Endometrium (tissue), 2 donors: ENCODE data around the gene FKBP10.
A peak's percentile ranks its signal among the peaks of the same experiment; 100 is the strongest.
"Not testable (repeated sequence)": the region's sequence is repeated elsewhere in the genome, so short reads cannot be mapped to it uniquely, and the experiment has no call there.

Experiments used
- FAIRE-seq: peaks from 2 replicates; lab custom pipeline; 2012; peaks lifted over from hg19 to GRCh38; lab: Jason Lieb, UNC
- donor health status: control.
- donor health status: control.

Gene FKBP10, protein sequence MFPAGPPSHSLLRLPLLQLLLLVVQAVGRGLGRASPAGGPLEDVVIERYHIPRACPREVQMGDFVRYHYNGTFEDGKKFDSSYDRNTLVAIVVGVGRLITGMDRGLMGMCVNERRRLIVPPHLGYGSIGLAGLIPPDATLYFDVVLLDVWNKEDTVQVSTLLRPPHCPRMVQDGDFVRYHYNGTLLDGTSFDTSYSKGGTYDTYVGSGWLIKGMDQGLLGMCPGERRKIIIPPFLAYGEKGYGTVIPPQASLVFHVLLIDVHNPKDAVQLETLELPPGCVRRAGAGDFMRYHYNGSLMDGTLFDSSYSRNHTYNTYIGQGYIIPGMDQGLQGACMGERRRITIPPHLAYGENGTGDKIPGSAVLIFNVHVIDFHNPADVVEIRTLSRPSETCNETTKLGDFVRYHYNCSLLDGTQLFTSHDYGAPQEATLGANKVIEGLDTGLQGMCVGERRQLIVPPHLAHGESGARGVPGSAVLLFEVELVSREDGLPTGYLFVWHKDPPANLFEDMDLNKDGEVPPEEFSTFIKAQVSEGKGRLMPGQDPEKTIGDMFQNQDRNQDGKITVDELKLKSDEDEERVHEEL

DNA sequence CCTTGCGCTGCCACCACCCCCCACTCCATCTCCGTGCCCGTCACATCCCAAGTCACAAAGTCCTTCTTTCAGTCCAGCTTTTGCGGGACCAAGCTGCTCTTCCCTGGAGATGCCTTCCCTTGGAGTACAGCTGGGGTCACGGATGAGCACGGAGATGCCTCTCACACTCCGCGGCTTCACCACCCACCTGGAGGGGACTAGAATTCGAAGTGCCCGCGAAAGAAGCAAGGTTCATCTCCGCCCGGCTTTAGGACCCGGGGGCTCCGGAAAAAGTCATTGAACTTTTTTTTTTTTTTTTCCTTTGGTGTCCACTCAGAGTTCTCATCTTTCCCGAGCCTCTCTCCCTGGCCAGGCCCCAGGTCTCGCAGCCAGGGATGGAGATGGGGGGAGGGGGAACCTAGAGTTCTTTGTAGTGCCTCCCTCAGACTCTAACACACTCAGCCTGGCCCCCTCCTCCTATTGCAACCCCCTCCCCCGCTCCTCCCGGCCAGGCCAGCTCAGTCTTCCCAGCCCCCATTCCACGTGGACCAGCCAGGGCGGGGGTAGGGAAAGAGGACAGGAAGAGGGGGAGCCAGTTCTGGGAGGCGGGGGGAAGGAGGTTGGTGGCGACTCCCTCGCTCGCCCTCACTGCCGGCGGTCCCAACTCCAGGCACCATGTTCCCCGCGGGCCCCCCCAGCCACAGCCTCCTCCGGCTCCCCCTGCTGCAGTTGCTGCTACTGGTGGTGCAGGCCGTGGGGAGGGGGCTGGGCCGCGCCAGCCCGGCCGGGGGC, at the start of gene FKBP10:
Gene FKBP10 (plus strand): TSS at position 624 of the 771 bp plus-strand sequence. CDS start 31 bp downstream, at position 655.
- FAIRE-seq = no peak

GRCh38 chr17:41763327-41763726, 49.5 kb upstream of the FKBP10 start:
- FAIRE-seq = no peak

DNA sequence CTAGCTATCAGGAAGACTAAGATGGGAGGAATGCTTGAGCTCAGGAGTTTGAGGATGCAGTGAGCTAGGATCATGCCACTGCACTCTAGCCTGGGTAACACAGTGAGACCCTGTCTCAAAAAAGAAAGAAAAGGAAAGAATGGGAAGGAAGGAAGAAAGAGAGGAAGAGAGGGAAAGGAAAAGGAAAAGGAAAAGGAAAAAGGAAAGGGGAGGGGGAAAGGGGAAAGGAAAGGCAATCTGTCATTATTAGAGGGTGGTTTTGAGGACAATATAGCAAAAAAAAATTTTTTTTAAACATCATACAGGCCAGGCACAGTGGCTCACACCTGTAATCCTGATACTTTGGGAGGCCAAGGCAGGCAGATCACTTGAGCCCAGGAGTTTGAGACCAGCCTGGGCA, 46.7 kb upstream of the FKBP10 start:
- FAIRE-seq = no peak

DNA sequence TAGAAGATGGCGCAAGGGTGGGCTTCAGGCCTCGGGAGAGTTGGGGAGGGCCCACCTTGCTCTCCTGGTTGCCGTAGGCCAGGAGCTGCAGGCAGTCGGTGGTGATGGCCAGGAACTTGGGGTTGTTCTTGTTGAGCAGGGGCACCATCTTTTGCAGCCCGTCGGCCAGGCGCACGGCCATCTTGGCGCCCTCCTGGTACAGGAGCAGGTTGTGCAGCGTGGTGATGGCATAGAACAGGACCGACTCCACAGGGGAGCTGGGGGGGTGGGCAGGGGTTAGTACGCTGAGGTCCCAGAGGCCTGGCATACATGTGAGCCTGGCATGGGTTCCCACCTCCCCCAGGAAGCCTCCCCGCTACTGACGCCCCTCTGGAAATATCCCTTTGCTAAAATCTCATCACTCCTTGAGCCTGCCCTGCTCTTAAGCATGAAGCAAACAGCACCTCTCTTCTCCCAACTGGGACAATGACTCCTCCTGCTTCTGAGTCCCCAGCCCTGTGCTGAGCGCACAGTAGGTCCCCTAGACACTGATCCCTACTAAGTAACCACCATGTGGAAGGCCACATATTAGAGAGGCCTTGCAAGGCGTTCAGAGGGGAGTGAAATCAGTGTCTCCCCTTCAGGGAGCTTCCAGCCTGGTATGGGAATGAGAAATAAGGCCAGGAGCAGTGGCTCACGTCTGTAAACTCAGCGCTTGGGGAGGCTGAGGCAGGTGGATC, 45.3 kb upstream of the FKBP10 start:
- FAIRE-seq = no peak

DNA sequence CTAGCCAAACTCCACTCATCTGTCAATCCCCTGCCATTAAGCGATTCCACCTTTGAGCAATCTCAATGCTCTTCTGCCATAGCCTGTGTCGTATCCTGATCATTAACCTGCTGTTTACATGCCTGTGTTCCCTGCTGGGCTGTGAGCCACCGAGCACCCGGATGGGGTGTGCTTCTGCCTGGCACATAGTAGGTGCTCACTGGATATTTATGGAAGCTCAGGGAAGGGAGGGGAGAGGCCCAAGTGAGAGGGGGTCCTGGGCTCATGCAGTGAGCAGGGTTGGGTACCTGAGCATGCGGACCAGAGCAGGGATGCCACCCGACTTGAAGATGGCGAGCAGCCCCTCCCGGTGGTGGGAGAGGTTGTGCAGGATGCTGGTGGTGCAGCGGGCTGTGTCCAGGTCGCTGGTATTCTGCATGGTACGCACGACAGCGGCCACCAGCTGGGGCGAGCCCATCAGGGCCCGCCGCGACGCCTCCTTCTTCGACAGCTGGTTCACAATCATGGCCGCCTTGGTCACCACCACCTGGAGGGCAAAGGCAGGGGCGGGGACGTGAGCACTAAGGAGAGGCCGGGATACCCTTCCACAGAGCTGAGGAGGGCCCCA, 44.0 kb upstream of the FKBP10 start:
- no peak for FAIRE-seq

DNA sequence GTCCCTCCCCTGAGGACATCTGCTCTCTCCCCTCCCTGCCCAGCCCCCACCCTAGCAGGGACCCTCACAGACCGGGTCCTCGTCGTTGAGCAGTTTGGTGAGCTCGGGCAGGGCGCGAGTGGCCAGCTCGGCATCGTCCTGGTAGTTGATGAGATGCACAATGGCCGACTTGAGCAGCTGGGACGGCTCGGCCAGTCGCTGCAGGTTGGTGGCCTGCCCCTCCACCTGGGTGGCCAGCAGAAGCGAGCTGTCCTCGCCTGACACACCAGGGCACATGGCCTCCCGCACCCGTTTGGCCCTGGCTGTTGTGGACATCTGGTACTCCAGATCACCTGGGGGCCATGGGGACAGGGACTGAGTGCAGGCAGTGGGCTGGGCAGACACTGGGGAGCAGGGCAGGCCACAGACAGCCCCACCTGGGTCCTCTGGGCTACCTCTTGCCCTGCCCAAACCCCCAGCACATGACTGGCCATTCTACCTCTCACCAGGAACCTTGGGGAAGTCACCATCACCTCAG, 43.4 kb upstream of the FKBP10 start:
- FAIRE-seq = no peak

GRCh38 chr17:41769985-41770384, 42.8 kb upstream of the FKBP10 start:
- no peak for FAIRE-seq

- FAIRE-seq = no peak
Measured at GRCh38 chr17:41771389-41772206, 41.2 kb upstream of the FKBP10 start.

GRCh38 chr17:41772218-41772585, 40.6 kb upstream of the FKBP10 start:
- no peak for FAIRE-seq

DNA sequence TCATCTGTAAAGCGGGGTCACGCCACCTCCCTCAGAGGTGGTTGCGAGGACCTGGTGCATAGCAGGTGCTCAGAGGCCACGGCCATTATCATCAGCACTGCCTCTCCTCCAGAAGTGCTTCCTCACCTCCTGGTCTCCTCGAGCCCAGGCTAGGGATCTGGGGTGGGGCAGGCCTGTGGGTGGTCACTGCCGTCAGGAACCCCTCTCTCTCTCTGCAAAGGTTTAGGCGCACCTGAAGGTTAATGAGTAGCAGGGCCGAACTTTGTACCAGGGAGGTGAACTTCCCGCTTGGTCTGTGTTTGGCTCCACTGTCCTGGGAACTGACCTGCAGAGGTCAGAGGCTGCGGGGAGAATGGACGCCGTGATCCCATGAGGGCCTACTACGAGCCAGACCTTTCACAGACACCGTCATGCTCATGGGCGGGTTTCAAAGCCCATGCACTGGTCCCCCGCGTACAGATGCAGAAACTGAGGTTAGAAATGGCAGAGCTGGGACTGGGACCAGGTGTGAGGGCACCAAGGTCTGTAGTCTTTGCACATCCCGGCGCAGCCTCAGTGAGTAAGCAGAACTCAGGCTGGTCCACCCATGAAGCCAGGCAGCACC, 40.1 kb upstream of the FKBP10 start:
- FAIRE-seq = no peak

DNA sequence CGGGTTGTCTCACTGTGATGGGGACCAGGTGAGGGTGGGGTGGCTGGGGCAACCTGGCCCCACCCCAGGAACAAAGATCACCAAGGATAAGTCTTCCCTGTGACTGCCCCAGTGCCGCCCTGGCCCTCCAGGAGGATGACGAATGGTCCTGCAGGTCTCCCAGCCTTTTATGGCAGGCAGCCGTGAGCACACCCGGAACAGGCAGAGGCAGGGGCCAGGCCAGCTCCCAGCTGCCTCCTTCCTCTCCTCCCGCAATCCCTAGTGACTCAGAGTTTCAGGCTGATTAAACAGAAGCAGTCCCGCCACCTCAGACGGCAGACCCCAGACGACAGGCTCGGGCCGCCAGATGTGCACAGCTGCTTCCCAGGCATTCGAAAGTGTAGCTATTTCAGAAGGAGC, 39.6 kb upstream of the FKBP10 start:
- no peak for FAIRE-seq

- FAIRE-seq = no peak
Measured at GRCh38 chr17:41773731-41774193, 39.0 kb upstream of the FKBP10 start.

DNA sequence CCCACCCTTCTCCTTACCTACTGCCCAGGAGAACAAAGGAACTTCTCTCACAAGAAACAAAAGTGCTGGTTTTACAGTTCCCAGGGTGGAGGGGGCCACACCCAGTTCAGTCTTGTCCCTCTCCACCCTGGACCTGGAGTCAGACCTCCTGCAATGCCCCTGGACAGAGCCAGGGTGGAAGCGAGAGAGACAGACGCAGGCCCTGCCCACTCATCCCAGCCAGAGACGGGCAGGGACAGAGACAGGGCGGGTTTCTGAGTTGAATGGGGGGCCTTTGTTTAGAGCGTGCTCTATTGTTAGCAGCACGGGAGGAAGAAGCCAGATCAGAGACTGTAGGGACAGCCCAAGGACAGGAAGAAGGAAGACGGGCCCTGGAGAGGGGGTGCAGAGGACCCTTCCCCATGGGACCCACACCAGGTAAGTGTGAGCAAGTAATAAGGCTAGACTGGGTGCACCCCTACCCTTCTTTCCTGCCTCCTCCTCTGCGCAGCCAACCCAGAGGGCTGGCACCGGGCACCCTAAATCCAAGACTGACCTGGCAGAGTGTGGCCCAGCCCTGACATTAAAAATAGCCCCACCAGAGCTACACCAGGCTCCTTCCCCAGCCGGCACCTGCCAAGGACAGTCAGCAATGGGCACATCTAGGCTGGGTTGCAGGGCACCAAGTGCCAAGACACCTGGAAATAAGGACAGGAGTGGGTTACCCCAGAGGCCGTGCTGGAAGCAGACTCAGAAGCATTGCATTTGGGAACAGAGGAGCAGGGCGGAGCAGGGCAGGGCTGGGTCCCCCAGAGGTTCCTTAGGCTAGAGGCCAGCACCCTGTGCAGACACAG, 37.2 kb upstream of the FKBP10 start:
- FAIRE-seq = no peak

GRCh38 chr17:41776262-41776900, 36.4 kb upstream of the FKBP10 start:
- not testable (repeated sequence) for FAIRE-seq

GRCh38 chr17:41777157-41777573, 35.6 kb upstream of the FKBP10 start:
- FAIRE-seq = no peak

GRCh38 chr17:41777574-41778188, 35.1 kb upstream of the FKBP10 start:
- peak; percentile 58 for FAIRE-seq

DNA sequence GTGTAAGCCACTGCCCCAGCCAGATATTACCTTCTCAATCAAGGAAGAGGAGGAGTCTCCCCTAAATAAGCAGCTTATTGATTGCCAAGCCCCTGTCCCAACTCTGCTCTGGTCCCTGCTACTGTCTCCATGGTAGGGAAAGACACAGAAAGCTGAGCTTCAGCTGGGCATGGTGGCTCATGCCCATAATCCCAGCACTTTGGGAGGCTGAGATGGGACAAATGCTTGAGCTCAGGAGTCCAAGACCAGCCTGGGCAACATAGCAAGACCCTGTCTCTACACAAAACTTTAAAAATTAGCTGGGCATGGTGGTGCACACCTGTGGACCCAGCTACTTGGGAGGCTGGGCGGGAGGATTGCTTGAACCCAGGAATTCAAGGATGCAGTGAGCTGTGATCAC, 32.9 kb upstream of the FKBP10 start:
- FAIRE-seq = no peak

- no peak for FAIRE-seq
Measured at GRCh38 chr17:41781404-41782110, 31.2 kb upstream of the FKBP10 start.
